Fibroblast of lung (primary cell): ENCODE data around the gene UBR3. TPM values are rescaled to one million over a fixed set of nuclear protein-coding genes. Genes with fewer than 3 reads are reported as not detected.

Experiments
- DNase-seq, 2 donors: peaks; one replicate each; pipeline versions ENCODE4 v3.0.0 to v3.0.0-alpha.2; 2010; ENCODE audit warnings: low read depth in 2 of 2
- H2AFZ ChIP-seq: 2 replicates; pipeline ENCODE4 v1.5.1; 2012; ENCODE audit warnings: low read length, control low read depth, inconsistent platforms
- H3K27ac ChIP-seq: 2 replicates; pipeline ENCODE4 v1.5.1; 2011; ENCODE audit warnings: low read length, control low read depth; ENCODE audit not compliant: insufficient read depth
- H3K27me3 ChIP-seq: 2 replicates; pipeline ENCODE4 v1.5.1; 2011; ENCODE audit warnings: mild to moderate bottlenecking, low read length; ENCODE audit not compliant: control insufficient read depth, insufficient read depth
- H3K36me3 ChIP-seq: 2 replicates; pipeline ENCODE4 v1.5.1; 2011; ENCODE audit warnings: low read length; ENCODE audit not compliant: control insufficient read depth, insufficient read depth
- H3K4me1 ChIP-seq: 2 replicates; pipeline ENCODE4 v1.5.1; 2011; ENCODE audit warnings: low read length; ENCODE audit not compliant: control insufficient read depth, insufficient read depth; ENCODE audit errors: extremely low read depth
- H3K4me2 ChIP-seq: 2 replicates; pipeline ENCODE4 v1.5.1; 2011; ENCODE audit warnings: low read length, control low read depth; ENCODE audit not compliant: insufficient read depth; ENCODE audit errors: extremely low read depth
- H3K4me3 ChIP-seq, 4 experiments: fragments of 200-600 bp in 1 of 4; sonication (generic) in 1 of 4; replicated peaks in 1 of 4; 2 replicates each; pipeline ENCODE4 v1.5.1; 2011 to 2016; ENCODE audit warnings: low read length in 4 of 4, low read depth in 3 of 4, mild to moderate bottlenecking in 3 of 4, control low read depth in 2 of 4, inconsistent platforms in 1 of 4, mixed read lengths in 1 of 4; ENCODE audit not compliant: insufficient read depth in 1 of 4; ENCODE audit errors: control extremely low read depth in 1 of 4
- H3K79me2 ChIP-seq: 2 replicates; pipeline ENCODE4 v1.5.1; 2012; ENCODE audit warnings: mild to moderate bottlenecking, low read length, inconsistent platforms; ENCODE audit not compliant: control insufficient read depth, insufficient read depth
- H3K9ac ChIP-seq: 2 replicates; pipeline ENCODE4 v1.5.1; 2011; ENCODE audit warnings: mild to moderate bottlenecking, low read length, control low read depth; ENCODE audit not compliant: insufficient read depth
- H3K9me3 ChIP-seq: 2 replicates; pipeline ENCODE4 v1.5.1; 2012; ENCODE audit warnings: low read depth, low read length; ENCODE audit not compliant: control insufficient read depth, insufficient read depth
- H4K20me1 ChIP-seq: 2 replicates; pipeline ENCODE4 v1.5.1; 2011; ENCODE audit warnings: low read length; ENCODE audit not compliant: control insufficient read depth, insufficient read depth; ENCODE audit errors: extremely low read depth
- CTCF ChIP-seq, 2 donors: IDR thresholded peaks in 1 of 2; conservative IDR thresholded peaks in 1 of 2; 1 replicate in 1 of 2; 2 replicates in 1 of 2; pipeline ENCODE4 v1.5.1; 2011 to 2012; ENCODE audit warnings: low read length in 2 of 2, control low read depth in 1 of 2, inconsistent platforms in 1 of 2, low read depth in 1 of 2, mild to moderate bottlenecking in 1 of 2
- EZH2 ChIP-seq: IDR thresholded peaks from 2 replicates; pipeline ENCODE4 v1.5.1; 2012; ENCODE audit warnings: low read length, control low read depth, mild to moderate bottlenecking; ENCODE audit errors: missing control alignments
- polyA plus RNA-seq, 2 donors: library from polyadenylated mRNA; depleted of rRNA in 1 of 2; stranded (reverse) in 1 of 2; unstranded in 1 of 2; fragments of >200 nt; gene quantifications; 2 replicates each; pipeline ENCODE4 v1.2.1, GENCODE V29; 2011 to 2012; ENCODE audit warnings: missing spikeins in 1 of 2
- total RNA-seq: library from RNA; depleted of rRNA; stranded (reverse); fragments of >200 nt; gene quantifications from 2 replicates; pipeline ENCODE4 v1.2.1, GENCODE V29; 2014

The UBR3 gene
- total and polyA plus RNA-seq, 2 donors (not counting 1 experiment from before 2014, with no cell fraction given), result 21.7 to 39.5 TPM

GRCh38 chr2:169966454-169966853, 139.2 kb downstream of the UBR3 start:
- Histone ChIP-seq H3K9me3 (no peaks in the 10 kb centered on the region), H2AFZ (no peak overlapping the region), H3K79me2 (no peaks in the 10 kb centered on the region), H3K27me3 (no peaks in the 10 kb centered on the region), H3K4me2 (no peak overlapping the region), H3K4me1 (no peaks in the 10 kb centered on the region), H3K36me3 (no peaks in the 10 kb centered on the region), H3K27ac (no peak overlapping the region), H4K20me1 (no peaks in the 10 kb centered on the region), H3K9ac (no peak overlapping the region), H3K4me3 (no peak overlapping the region)
- TF ChIP-seq EZH2 (no peak), CTCF (conservative IDR thresholded peaks at IDR 0.05 in 1 of 2, IDR thresholded peaks at IDR 0.05 in 1 of 2; ENCODE audit: low read depth in 1 of 2, low read length in 2 of 2) (no peak)
- no peak for DNase-seq

GRCh38 chr2:169968743-169969142, 141.5 kb downstream of the UBR3 start:
- DNase-seq, result peak in 1 of 2 donors; percentile 39
- no peaks in the 10 kb centered on the region for H3K9me3 ChIP-seq
- TF ChIP-seq EZH2, result no peak
- TF ChIP-seq CTCF (conservative IDR thresholded peaks at IDR 0.05 in 1 of 2, IDR thresholded peaks at IDR 0.05 in 1 of 2; ENCODE audit: low read depth in 1 of 2, low read length in 2 of 2), result no peak

GRCh38 chr2:169975221-169975620, 148.0 kb downstream of the UBR3 start:
- no peaks in the 10 kb centered on the region for H3K9me3 ChIP-seq
- H3K27me3 ChIP-seq, result no peaks in the 10 kb centered on the region
- H3K4me1 ChIP-seq, result no peaks in the 10 kb centered on the region
- no peak overlapping the region for H3K4me2 ChIP-seq
- no peak overlapping the region for H3K4me3 ChIP-seq
- no peak for DNase-seq
- H4K20me1 ChIP-seq, result no peaks in the 10 kb centered on the region
- H3K9ac ChIP-seq, result no peak overlapping the region
- TF ChIP-seq EZH2 (no peak), CTCF (conservative IDR thresholded peaks at IDR 0.05 in 1 of 2, IDR thresholded peaks at IDR 0.05 in 1 of 2; ENCODE audit: low read depth in 1 of 2, low read length in 2 of 2) (no peak)
- no peak overlapping the region for H3K27ac ChIP-seq
- H3K36me3 ChIP-seq, result no peaks in the 10 kb centered on the region
- no peaks in the 10 kb centered on the region for H3K79me2 ChIP-seq
- H2AFZ ChIP-seq, result no peak overlapping the region

More at GRCh38 chr2:169968743-169969142, 141.5 kb downstream of the UBR3 start:
- Histone ChIP-seq H3K79me2 (no peaks in the 10 kb centered on the region), H3K4me3 (no peak overlapping the region), H3K9ac (no peak overlapping the region), H3K4me1 (no peaks in the 10 kb centered on the region), H3K27ac (no peak overlapping the region), H3K27me3 (no peaks in the 10 kb centered on the region), H4K20me1 (no peaks in the 10 kb centered on the region), H3K36me3 (no peaks in the 10 kb centered on the region), H3K4me2 (no peak overlapping the region), H2AFZ (no peak overlapping the region)
